WTC11 (cell line): ENCODE measurements around the gene ADAT1.

Experiments used
- CDX4 ChIP-seq: fragments of 250-450 bp; sonication (Bioruptor Pico); IDR thresholded peaks from 2 replicates; pipeline ENCODE4 v1.9.0; 2021; ENCODE audit warnings: moderate library complexity, mild to moderate bottlenecking, inconsistent platforms, borderline replicate concordance
- CREB1 ChIP-seq: sonication (generic); formaldehyde crosslinking; IDR thresholded peaks from 2 replicates; pipeline ENCODE4 v1.8.0; 2023; ENCODE audit warnings: mild to moderate bottlenecking, missing genetic modification reagents
- ELF4 ChIP-seq: sonication (generic); formaldehyde crosslinking; IDR thresholded peaks from 2 replicates; pipeline ENCODE4 v1.8.1; 2022; ENCODE audit warnings: low read depth, mild to moderate bottlenecking, moderate library complexity, missing genetic modification reagents
- KAT7 ChIP-seq: sonication (generic); formaldehyde crosslinking; IDR thresholded peaks from 2 replicates; pipeline ENCODE4 v1.8.1; 2023; ENCODE audit warnings: missing genetic modification reagents, mild to moderate bottlenecking, borderline replicate concordance
- MYBL2 ChIP-seq: sonication (generic); formaldehyde crosslinking; IDR thresholded peaks from 2 replicates; pipeline ENCODE4 v1.8.1; 2023; ENCODE audit warnings: mild to moderate bottlenecking, moderate library complexity, missing genetic modification reagents
- NFYB ChIP-seq: sonication (generic); formaldehyde crosslinking; conservative IDR thresholded peaks from 2 replicates; pipeline ENCODE4 v1.8.0; 2022; ENCODE audit warnings: low read depth, missing genetic modification reagents
- PRRX2 ChIP-seq: fragments of 250-450 bp; sonication (Bioruptor Pico); IDR thresholded peaks from 2 replicates; pipeline ENCODE4 v1.8.0; 2021; ENCODE audit warnings: mild to moderate bottlenecking
- SMAD4 ChIP-seq: sonication (generic); formaldehyde crosslinking; IDR thresholded peaks from 2 replicates; pipeline ENCODE4 v1.8.0; 2022; ENCODE audit warnings: mild to moderate bottlenecking, missing genetic modification reagents
- TF ChIP-seq, protein P1 (sequence below): fragments of 200-600 bp; IDR thresholded peaks from 2 replicates; pipeline ENCODE4 v1.8.0; 2022; ENCODE audit warnings: antibody characterized with exemption
- TF ChIP-seq, protein P2 (sequence below): sonication (generic); formaldehyde crosslinking; IDR thresholded peaks from 2 replicates; pipeline ENCODE4 v1.8.1; 2023; ENCODE audit warnings: mild to moderate bottlenecking, missing genetic modification reagents, moderate library complexity
- TF ChIP-seq, protein P3 (sequence below): sonication (generic); formaldehyde crosslinking; conservative IDR thresholded peaks from 2 replicates; pipeline ENCODE4 v1.8.1; 2022; ENCODE audit warnings: mild to moderate bottlenecking, missing genetic modification reagents
- TF ChIP-seq, protein P4 (sequence below): fragments of 250-450 bp; sonication (Bioruptor Pico); IDR thresholded peaks from 2 replicates; pipeline ENCODE4 v1.9.0; 2021; ENCODE audit warnings: mild to moderate bottlenecking, borderline replicate concordance
- TF ChIP-seq, protein P5 (sequence below): fragments of 250-450 bp; sonication (Bioruptor Pico); IDR thresholded peaks from 2 replicates; pipeline ENCODE4 v2.1.2; 2022; ENCODE audit warnings: mild to moderate bottlenecking, moderate library complexity

DNA sequence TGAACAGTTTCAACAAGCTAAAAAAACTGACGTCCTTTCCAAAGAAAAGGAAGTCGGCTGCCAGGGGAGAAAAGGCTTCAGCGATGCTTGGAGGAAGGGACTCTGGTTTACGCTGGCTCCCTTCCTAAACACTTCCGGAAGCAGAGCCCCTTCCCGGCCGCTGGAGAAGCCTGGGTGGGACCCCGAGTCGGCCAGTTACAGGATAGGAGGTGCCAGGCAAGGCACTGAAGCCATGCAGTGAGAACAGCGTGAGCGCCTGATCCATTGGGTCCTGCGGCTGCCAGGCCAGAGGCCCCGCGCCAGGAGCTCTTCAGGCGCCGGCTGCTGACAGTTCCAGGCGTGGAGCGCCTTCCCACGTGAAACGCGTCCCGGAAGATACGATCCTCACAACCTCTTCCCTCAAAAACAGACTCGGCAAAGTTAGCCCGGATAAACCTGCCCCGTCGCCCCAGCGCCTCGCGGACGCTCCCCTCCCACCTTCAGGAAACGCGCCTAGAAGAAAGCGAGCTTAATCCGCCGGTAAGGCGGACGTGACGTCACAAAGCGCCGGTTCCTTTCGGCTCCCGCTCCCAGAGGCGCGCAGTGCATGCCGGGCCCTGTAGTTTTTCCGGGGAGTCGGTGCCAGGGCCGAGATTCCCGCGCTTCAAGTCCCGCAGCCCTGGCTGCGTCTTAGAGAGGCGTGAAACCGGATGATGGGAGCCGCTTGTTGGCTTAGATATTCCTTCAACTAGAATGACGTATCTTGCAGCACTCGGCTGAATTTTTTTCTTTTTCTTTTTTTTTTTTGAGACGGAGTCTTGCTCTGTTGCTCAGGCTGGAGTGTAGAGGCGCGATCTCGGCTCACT lies at the start of gene ADAT1:
- TF ChIP-seq CREB1 (CRISPR knock-in tag), result 0 out of 2 replicates have a peak, but pooled peaks have one; percentile 44
- TF ChIP-seq, protein P1, sequence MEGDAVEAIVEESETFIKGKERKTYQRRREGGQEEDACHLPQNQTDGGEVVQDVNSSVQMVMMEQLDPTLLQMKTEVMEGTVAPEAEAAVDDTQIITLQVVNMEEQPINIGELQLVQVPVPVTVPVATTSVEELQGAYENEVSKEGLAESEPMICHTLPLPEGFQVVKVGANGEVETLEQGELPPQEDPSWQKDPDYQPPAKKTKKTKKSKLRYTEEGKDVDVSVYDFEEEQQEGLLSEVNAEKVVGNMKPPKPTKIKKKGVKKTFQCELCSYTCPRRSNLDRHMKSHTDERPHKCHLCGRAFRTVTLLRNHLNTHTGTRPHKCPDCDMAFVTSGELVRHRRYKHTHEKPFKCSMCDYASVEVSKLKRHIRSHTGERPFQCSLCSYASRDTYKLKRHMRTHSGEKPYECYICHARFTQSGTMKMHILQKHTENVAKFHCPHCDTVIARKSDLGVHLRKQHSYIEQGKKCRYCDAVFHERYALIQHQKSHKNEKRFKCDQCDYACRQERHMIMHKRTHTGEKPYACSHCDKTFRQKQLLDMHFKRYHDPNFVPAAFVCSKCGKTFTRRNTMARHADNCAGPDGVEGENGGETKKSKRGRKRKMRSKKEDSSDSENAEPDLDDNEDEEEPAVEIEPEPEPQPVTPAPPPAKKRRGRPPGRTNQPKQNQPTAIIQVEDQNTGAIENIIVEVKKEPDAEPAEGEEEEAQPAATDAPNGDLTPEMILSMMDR, result no peak
- TF ChIP-seq, protein P2, sequence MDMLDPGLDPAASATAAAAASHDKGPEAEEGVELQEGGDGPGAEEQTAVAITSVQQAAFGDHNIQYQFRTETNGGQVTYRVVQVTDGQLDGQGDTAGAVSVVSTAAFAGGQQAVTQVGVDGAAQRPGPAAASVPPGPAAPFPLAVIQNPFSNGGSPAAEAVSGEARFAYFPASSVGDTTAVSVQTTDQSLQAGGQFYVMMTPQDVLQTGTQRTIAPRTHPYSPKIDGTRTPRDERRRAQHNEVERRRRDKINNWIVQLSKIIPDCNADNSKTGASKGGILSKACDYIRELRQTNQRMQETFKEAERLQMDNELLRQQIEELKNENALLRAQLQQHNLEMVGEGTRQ (CRISPR knock-in tag), result no peak
- no peak for TF ChIP-seq PRRX2
- TF ChIP-seq NFYB (CRISPR knock-in tag), result no peak
- TF ChIP-seq ELF4 (CRISPR knock-in tag), result no peak
- TF ChIP-seq KAT7 (CRISPR knock-in tag), result no peak
- TF ChIP-seq, protein P3, sequence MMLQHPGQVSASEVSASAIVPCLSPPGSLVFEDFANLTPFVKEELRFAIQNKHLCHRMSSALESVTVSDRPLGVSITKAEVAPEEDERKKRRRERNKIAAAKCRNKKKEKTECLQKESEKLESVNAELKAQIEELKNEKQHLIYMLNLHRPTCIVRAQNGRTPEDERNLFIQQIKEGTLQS, result no peak
- no peak for TF ChIP-seq MYBL2 (CRISPR knock-in tag)
- TF ChIP-seq, protein P4, sequence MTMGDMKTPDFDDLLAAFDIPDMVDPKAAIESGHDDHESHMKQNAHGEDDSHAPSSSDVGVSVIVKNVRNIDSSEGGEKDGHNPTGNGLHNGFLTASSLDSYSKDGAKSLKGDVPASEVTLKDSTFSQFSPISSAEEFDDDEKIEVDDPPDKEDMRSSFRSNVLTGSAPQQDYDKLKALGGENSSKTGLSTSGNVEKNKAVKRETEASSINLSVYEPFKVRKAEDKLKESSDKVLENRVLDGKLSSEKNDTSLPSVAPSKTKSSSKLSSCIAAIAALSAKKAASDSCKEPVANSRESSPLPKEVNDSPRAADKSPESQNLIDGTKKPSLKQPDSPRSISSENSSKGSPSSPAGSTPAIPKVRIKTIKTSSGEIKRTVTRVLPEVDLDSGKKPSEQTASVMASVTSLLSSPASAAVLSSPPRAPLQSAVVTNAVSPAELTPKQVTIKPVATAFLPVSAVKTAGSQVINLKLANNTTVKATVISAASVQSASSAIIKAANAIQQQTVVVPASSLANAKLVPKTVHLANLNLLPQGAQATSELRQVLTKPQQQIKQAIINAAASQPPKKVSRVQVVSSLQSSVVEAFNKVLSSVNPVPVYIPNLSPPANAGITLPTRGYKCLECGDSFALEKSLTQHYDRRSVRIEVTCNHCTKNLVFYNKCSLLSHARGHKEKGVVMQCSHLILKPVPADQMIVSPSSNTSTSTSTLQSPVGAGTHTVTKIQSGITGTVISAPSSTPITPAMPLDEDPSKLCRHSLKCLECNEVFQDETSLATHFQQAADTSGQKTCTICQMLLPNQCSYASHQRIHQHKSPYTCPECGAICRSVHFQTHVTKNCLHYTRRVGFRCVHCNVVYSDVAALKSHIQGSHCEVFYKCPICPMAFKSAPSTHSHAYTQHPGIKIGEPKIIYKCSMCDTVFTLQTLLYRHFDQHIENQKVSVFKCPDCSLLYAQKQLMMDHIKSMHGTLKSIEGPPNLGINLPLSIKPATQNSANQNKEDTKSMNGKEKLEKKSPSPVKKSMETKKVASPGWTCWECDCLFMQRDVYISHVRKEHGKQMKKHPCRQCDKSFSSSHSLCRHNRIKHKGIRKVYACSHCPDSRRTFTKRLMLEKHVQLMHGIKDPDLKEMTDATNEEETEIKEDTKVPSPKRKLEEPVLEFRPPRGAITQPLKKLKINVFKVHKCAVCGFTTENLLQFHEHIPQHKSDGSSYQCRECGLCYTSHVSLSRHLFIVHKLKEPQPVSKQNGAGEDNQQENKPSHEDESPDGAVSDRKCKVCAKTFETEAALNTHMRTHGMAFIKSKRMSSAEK (CRISPR knock-in tag), result no peak
- TF ChIP-seq, protein P5, sequence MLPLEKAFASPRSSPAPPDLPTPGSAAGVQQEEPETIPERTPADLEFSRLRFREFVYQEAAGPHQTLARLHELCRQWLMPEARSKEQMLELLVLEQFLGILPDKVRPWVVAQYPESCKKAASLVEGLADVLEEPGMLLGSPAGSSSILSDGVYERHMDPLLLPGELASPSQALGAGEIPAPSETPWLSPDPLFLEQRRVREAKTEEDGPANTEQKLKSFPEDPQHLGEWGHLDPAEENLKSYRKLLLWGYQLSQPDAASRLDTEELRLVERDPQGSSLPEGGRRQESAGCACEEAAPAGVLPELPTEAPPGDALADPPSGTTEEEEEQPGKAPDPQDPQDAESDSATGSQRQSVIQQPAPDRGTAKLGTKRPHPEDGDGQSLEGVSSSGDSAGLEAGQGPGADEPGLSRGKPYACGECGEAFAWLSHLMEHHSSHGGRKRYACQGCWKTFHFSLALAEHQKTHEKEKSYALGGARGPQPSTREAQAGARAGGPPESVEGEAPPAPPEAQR (CRISPR knock-in tag), result no peak
- no peak for TF ChIP-seq CDX4 (CRISPR knock-in tag)
- TF ChIP-seq SMAD4 (CRISPR knock-in tag), result no peak
